SK-N-MC (cell line): ENCODE results near the gene EIF2D.

ENCODE experiments used
- DNase-seq: peaks from one replicate; pipeline ENCODE4 v3.0.0-alpha.2; 2011; ENCODE audit warnings: low read depth, low spot score
- H3K27ac ChIP-seq: fragments of 200-600 bp; sonication (generic); 2 replicates; pipeline ENCODE4 v1.5.1; 2016; ENCODE audit warnings: mixed run types
- H3K36me3 ChIP-seq: fragments of 200-600 bp; sonication (generic); 2 replicates; pipeline ENCODE4 v1.6.1; 2017; ENCODE audit warnings: antibody characterized with exemption, low read length, mixed read lengths; ENCODE audit not compliant: insufficient read depth
- H3K4me3 ChIP-seq: fragments of 200-600 bp; sonication (generic); 2 replicates; pipeline ENCODE4 v1.5.1; 2016
- H3K9ac ChIP-seq: fragments of 200-600 bp; sonication (generic); 2 replicates; pipeline ENCODE4 v1.8.0; 2017; ENCODE audit warnings: mixed run types, mixed read lengths; ENCODE audit not compliant: insufficient read length
- H3K9me3 ChIP-seq: fragments of 200-600 bp; sonication (generic); 2 replicates; pipeline ENCODE4 v1.6.1; 2017; ENCODE audit warnings: low read depth, mild to moderate bottlenecking, antibody characterized with exemption, low read length, moderate library complexity, mixed read lengths
- EZH2 ChIP-seq: fragments of 200-600 bp; sonication (generic); IDR thresholded peaks from one replicate; pipeline ENCODE4 v1.6.1; 2017; ENCODE audit warnings: antibody characterized with exemption
- FOXP2 ChIP-seq: optimal IDR thresholded peaks from 2 replicates; pipeline ENCODE3; 2011; ENCODE audit warnings: mild to moderate bottlenecking, moderate library complexity; ENCODE audit not compliant: insufficient read depth; ENCODE audit errors: extremely low read length, control extremely low read depth
- POLR2AphosphoS5 ChIP-seq: IDR thresholded peaks from 2 replicates; pipeline ENCODE4 v1.6.1; 2012; ENCODE audit warnings: mild to moderate bottlenecking, low read depth, low read length, borderline replicate concordance

Gene EIF2D

DNA sequence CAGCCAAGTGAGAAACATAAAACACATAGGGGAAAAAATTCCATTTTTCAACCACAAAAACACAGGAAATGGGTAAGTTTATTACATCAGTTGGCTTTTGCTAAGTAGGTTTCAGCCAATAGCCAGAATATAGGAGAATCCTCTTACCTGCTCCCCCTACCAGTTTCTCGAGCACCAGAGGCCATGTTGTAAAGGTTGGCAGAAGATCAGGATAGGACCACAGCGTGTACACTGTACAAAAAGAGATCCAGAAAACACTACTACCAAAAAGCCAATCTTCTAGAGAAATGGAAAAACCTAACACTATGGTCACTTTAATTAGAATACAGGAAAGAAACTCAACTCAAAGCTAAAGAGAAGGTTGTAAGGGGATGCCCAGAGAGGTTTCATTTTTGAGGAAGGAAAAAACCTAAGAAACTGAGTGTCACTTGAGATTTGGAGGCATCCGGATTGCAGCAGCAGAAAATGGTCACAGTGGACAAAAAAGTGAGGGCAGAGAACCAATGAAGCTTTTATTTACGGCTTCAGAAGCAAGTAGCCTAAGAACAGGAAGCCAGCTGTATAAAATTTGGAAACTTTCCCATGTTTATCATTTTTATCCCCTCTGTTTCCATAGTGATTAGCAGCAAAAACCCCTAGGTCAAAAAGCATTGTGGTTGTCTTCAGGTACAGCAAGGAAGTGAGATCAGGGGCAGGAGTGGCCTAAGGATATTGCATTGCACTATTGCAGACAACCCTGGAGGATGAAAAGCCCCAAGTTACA is 2.9 kb downstream of the EIF2D start:
- TF ChIP-seq POLR2AphosphoS5 (no peak), FOXP2 (no peak), EZH2 (no peak)
- H3K27ac ChIP-seq, result no peak overlapping the region
- no peak overlapping the region for H3K4me3 ChIP-seq
- no peak overlapping the region for H3K9ac ChIP-seq
- DNase-seq, result no peak
- no peaks in the 10 kb centered on the region for H3K9me3 ChIP-seq
- peaks cover 35% of the 10 kb centered on the region for H3K36me3 ChIP-seq

DNA sequence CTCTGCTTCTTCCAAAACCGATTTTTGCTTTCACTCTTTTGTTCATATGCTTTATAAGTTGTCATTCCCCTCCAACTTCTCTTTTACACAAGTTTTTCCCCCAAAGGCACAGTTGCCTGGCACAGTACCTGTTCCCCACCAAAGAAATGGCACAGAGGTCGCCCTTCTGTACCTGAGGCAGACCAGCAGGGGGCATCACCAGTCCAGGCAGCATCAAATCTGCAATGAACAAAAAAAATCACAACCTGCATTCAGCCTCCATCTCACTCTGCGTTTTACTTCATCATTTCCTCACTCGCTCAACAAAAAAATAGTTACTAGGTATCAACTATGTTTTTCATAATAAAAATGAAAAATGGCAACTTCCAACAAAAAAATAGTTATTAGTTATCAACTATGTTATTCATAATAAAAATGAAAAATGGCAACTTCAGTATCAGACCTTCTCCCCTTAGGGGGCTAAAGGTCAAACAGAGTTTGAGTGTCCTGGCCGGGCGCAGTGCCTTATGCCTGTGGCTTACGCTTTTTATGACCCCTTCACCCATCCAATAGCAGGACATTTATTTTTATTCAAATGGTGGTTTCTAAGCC is 4.1 kb downstream of the EIF2D start:
- no peak overlapping the region for H3K27ac ChIP-seq
- H3K9ac ChIP-seq, result no peak overlapping the region
- no peaks in the 10 kb centered on the region for H3K9me3 ChIP-seq
- no peak for DNase-seq
- peaks cover 42% of the 10 kb centered on the region for H3K36me3 ChIP-seq
- no peak overlapping the region for H3K4me3 ChIP-seq
- TF ChIP-seq POLR2AphosphoS5, result no peak
- no peak for TF ChIP-seq EZH2
- no peak for TF ChIP-seq FOXP2

DNA sequence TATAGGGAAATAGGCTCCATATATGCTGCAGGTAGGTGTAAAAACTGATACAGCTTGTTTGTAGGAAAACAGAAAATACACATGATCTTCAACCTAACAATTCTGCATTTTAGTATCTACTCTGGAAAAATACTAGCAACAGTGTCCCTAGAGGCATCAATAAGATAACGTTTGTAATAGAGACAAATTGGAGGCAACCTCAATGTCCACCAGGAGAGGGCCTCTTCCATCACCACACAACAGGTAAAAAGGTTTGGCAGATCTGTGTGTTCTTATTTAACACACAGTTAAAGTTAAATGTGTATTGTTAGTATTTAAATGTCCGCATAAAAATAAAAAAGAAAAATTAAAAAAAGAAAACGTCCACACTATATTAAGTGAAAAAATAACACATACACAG is 5.4 kb downstream of the EIF2D start:
- H3K36me3 ChIP-seq, result peaks cover 52% of the 10 kb centered on the region
- no peak overlapping the region for H3K4me3 ChIP-seq
- no peak for DNase-seq
- no peaks in the 10 kb centered on the region for H3K9me3 ChIP-seq
- TF ChIP-seq EZH2 (no peak), POLR2AphosphoS5 (no peak), FOXP2 (no peak)
- no peak overlapping the region for H3K9ac ChIP-seq
- H3K27ac ChIP-seq, result no peak overlapping the region

DNA sequence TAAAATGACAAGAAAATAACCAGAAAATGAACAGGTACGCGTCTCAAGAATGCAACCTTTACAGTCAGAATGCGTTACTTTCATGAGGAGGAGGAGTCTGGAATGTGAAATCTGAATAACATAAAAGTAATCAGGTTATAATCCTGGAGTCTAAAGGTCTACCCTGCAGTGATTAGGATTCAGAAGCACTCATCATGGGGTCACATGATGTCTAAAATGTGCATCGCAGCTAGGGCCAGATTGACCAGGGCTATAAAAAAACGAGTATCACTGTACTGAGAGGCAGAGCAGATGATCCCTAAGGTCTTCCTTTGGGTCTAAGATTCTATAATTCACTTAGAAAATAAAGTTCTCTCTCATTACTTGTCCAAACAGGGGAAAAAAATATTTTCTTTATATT is 7.4 kb downstream of the EIF2D start:
- TF ChIP-seq EZH2, result no peak
- TF ChIP-seq POLR2AphosphoS5, result no peak
- no peak for TF ChIP-seq FOXP2
- Histone ChIP-seq H3K9me3 (no peaks in the 10 kb centered on the region), H3K36me3 (peaks cover 55% of the 10 kb centered on the region), H3K9ac (no peak overlapping the region), H3K4me3 (no peak overlapping the region), H3K27ac (no peak overlapping the region)
- no peak for DNase-seq

DNA sequence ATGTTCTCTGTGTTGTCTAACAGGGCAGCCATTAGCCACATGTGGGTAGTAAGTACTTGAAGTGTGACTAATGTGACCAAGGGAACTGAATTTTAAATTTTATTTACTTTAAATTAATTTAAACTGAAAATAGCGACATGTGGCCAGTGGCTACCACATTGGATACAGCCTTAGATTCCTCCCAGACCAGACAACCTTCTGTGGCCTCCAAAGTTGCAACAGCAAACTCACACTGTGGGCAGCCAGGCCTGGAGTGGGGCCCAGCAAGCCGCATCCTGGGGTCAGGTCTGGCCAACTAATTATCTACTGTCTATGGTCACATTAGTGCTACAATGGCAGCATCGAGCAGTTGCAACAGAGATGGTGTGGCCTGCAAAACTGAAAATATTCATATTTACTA is 11.7 kb downstream of the EIF2D start:
- H3K36me3 ChIP-seq, result peaks cover 69% of the 10 kb centered on the region
- TF ChIP-seq POLR2AphosphoS5 (no peak), FOXP2 (no peak), EZH2 (no peak)
- H3K9ac ChIP-seq, result no peak overlapping the region

DNA sequence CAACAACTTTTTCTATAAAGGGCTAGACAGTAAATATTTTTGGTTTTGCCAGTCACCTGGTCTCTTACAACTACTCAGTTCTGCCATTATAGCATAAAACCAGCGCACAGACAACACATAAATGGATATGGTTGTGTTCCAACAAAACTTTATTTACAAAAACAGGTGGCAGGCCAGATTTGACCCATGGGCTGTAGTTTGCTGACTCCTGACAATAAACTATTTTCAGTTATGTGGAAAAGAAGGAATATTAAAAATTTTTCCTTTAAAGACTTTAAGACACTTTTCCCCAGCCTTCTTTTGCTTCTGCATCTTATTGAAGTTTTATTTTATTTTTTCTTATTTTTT is 16.0 kb downstream of the EIF2D start:
- Histone ChIP-seq H3K4me3 (no peak overlapping the region), H3K9ac (no peak overlapping the region), H3K36me3 (peaks cover 76% of the 10 kb centered on the region), H3K27ac (no peak overlapping the region), H3K9me3 (no peaks in the 10 kb centered on the region)
- no peak for DNase-seq
- TF ChIP-seq POLR2AphosphoS5, result no peak
- no peak for TF ChIP-seq FOXP2
- TF ChIP-seq EZH2, result no peak

More for the DNA sequence above, 11.7 kb downstream of the EIF2D start:
- Histone ChIP-seq H3K4me3 (no peak overlapping the region), H3K9me3 (no peaks in the 10 kb centered on the region), H3K27ac (no peak overlapping the region)
- no peak for DNase-seq

DNA sequence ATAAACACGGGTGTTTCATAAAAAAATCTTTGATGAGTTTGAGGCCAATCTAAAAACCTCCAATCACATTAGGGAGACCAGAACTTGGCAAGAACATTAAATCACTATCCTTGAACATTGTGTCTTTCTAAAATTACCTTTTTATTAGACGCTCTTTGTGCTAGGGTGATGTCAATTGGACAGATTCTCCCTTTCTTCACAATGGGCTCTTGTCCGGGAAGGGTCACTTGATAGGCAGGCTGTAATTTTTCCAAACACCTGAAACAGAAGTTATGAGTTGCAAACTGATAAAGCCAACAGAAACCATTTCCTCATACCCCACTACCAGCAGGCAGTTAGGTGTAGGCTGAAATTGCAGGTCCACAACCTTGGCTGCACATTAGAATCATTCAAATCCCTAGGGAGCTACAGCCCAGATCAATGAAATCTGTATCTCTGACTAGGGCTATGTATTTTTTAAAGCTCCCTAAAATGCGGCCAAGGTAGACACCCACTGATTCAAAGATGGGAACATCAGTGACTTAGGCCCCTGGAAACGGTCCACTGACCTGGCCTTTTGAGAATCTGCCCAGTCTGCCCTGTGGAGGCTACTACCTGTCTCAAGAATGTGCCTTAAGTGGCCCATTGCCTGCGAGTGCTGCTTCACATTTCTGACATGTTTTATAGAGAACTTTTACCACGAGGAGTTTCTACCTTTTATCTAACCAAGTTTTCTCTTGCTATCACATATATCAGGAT is 16.5 kb downstream of the EIF2D start:
- no peak for TF ChIP-seq POLR2AphosphoS5
- TF ChIP-seq FOXP2, result no peak
- TF ChIP-seq EZH2, result no peak
- Histone ChIP-seq H3K9ac (no peak overlapping the region), H3K36me3 (peaks cover 81% of the 10 kb centered on the region), H3K9me3 (no peaks in the 10 kb centered on the region), H3K27ac (no peak overlapping the region), H3K4me3 (no peak overlapping the region)
- DNase-seq, result no peak

DNA sequence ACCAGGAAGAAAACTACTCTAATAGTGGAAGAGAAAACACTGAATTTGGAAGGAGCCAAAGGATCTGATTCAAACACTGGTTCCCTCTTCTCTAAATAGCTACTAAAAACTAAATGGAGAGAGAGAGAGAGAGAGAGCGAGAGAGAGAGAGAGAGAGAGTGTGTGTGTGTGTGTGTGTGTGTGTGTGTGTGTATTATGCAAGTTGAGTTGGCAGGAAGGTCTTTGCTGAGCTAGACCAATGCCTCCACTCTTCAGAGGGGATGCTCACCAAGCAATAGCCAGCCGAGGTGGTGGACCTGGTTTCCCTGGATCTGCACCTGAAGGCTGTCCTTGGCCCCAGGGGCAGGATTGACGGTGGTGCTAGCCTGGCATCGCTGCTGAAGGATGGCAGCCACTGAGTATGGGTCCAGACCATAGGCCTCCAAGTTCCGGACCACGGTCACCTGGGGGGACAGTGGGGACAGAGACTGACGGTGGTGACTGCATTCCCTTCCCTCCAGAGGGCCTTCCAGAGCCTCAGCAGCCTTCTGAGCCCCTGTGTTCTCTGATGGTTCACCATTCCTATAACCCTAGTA is 18.8 kb downstream of the EIF2D start:
- peaks cover 67% of the 10 kb centered on the region for H3K36me3 ChIP-seq
- no peak overlapping the region for H3K27ac ChIP-seq
- H3K4me3 ChIP-seq, result no peak overlapping the region
- no peak overlapping the region for H3K9ac ChIP-seq
- no peak for DNase-seq
- TF ChIP-seq EZH2 (no peak), FOXP2 (no peak), POLR2AphosphoS5 (no peak)
- no peaks in the 10 kb centered on the region for H3K9me3 ChIP-seq
